Activated naive CD8-positive, alpha-beta T cell treated with anti-CD3 and anti-CD28 coated beads for 36 hours (primary cell): ENCODE results near the gene WASF3. TPM values are rescaled to one million over a fixed set of nuclear protein-coding genes. Genes with fewer than 3 reads are reported as not detected.

Experiments
- DNase-seq: peaks from one replicate; pipeline ENCODE4 v3.0.0; 2021
- H3K27ac Mint-ChIP-seq: one replicate; pipeline ENCODE4 v1.8.0; 2022; ENCODE audit warnings: mild to moderate bottlenecking, moderate library complexity, mixed read lengths
- H3K27me3 Mint-ChIP-seq: one replicate; pipeline ENCODE4 v1.8.0; 2022; ENCODE audit warnings: mild to moderate bottlenecking, mixed read lengths
- H3K36me3 Mint-ChIP-seq: one replicate; pipeline ENCODE4 v1.8.0; 2021; ENCODE audit warnings: mild to moderate bottlenecking, mixed read lengths
- H3K4me1 Mint-ChIP-seq: one replicate; pipeline ENCODE4 v1.8.0; 2021; ENCODE audit warnings: mixed read lengths
- H3K4me3 Mint-ChIP-seq: one replicate; pipeline ENCODE4 v1.8.0; 2022; ENCODE audit warnings: mild to moderate bottlenecking, moderate library complexity, mixed read lengths
- H3K9me3 Mint-ChIP-seq: one replicate; pipeline ENCODE4 v1.8.0; 2022; ENCODE audit warnings: mixed read lengths
- total RNA-seq, 2 experiments: library from RNA; stranded (reverse); gene quantifications; one replicate each; pipeline ENCODE4 v1.2.3, GENCODE V29; 2021

Gene WASF3
- total RNA-seq, 2 experiments from 2014 or later: 0.22 to 0.37 TPM

GRCh38 chr13:26561067-26561466, 3.6 kb downstream of the WASF3 start:
- Mint-ChIP-seq H3K27me3 (peaks cover 35% of the 10 kb centered on the region), H3K27ac (no peak overlapping the region), H3K4me1 (peaks cover 3% of the 10 kb centered on the region), H3K36me3 (no peaks in the 10 kb centered on the region), H3K4me3 (no peak overlapping the region), H3K9me3 (no peaks in the 10 kb centered on the region)
- no peak for DNase-seq

DNA sequence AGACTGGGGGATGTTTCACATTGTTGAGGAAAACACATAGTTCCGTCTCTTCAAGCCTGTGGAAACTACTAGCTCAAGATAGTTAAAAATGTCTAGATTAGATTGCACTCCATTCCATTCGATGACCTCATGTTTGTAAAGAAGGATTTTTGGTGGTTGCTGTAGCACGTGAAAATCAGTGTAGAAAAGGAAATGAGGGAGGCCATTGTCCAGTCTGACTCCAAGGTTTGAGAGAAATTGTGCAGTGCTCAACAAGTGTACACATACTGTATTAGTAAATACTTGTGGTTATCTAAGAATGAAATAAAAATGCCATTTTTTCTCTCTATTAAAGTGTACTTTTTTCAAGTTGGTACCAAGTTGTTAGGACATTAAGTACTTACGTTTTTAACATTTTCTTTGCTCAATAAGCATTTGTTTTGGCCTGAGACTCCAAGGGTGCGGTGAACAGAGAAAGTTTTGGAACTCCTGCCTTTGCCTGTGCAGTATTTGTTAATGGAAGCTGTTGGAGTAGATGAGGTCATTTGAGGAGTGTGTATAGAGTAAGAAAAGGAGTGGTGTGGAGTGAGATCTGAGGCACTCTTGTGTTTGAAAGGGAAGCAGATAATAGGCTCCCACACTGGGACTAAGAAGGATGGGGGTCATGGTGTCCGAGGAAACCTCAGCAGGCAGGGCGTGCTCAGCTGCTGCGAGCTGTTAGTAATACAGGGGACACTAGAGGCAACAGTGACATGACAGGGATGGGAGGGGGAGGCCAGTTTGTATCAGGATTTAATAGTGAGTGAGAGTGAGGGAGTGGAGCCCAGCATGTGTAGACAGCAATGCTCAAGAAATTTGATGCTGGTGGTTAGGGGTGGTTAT, 4.4 kb downstream of the WASF3 start:
- Mint-ChIP-seq H3K9me3 (no peaks in the 10 kb centered on the region), H3K4me3 (no peak overlapping the region), H3K4me1 (peaks cover 3% of the 10 kb centered on the region), H3K36me3 (no peaks in the 10 kb centered on the region), H3K27ac (no peak overlapping the region), H3K27me3 (peaks cover 33% of the 10 kb centered on the region)
- no peak for DNase-seq

- H3K27ac Mint-ChIP-seq: no peak overlapping the region
Measured at GRCh38 chr13:26562512-26562890, 5.0 kb downstream of the WASF3 start.

DNA sequence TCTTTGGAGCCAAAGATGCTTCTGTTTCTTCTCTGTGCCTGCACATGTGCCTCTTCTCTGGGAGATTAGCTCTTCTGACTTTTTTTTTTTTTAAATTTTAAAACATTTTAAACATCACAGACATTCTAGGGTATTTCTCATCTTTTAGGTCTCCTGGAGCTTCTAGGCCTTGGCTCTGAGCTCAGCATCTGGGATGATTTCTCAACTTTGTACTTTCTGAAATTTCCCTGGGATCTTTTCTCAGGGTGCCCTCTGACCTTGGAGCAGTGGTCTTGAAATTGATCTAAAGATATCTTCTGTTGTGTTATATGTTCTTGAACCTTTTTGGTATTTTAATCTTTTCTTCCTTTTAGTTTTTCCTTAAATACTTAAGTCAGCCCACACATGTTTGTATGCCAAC, 6.2 kb downstream of the WASF3 start:
- no peak overlapping the region for H3K27ac Mint-ChIP-seq
- H3K36me3 Mint-ChIP-seq: no peaks in the 10 kb centered on the region
- no peaks in the 10 kb centered on the region for H3K4me1 Mint-ChIP-seq
- peaks cover 32% of the 10 kb centered on the region for H3K27me3 Mint-ChIP-seq
- no peak for DNase-seq
- H3K4me3 Mint-ChIP-seq: no peak overlapping the region
- no peaks in the 10 kb centered on the region for H3K9me3 Mint-ChIP-seq

More at GRCh38 chr13:26562512-26562890, 5.0 kb downstream of the WASF3 start:
- H3K9me3 Mint-ChIP-seq: no peaks in the 10 kb centered on the region
- peaks cover 3% of the 10 kb centered on the region for H3K4me1 Mint-ChIP-seq
- peaks cover 30% of the 10 kb centered on the region for H3K27me3 Mint-ChIP-seq
- H3K4me3 Mint-ChIP-seq: no peak overlapping the region
- DNase-seq: no peak
- H3K36me3 Mint-ChIP-seq: no peaks in the 10 kb centered on the region

DNA sequence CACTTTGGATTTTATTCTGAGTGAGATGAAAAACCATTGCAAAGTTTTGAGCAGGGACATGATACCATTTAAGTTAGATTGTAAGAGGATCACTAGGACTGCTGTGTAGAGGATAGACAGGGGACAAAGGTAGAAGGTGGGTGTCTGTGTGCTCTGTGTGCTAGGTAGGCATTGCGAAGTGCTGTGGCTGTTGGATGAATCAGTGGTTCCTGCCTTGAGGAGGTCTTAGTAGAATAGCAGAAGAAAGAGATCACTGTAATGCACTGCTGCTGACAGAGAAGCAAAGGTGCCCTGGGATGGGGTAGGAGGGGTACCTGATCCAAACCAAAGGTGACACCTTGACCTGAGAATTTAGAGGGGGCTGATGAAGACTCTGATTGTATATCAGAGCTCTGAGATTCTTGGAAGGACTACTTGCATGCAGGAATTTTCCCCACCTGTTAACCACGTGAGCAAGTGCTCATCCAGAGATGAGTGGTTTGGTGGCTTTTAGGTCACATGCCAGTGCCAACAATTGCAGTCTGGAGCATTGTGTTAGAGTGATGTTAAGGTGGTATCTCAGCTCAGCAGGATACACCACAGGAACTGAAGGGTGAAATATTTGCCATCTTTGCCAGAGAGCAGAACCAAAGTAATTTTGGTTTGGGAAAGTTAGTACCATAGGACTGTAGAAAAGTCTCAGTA, 10.8 kb downstream of the WASF3 start:
- H3K36me3 Mint-ChIP-seq: no peaks in the 10 kb centered on the region
- H3K27ac Mint-ChIP-seq: no peak overlapping the region
- no peak overlapping the region for H3K4me3 Mint-ChIP-seq
- H3K4me1 Mint-ChIP-seq: no peaks in the 10 kb centered on the region
- DNase-seq: no peak
- peaks cover 23% of the 10 kb centered on the region for H3K27me3 Mint-ChIP-seq
- no peaks in the 10 kb centered on the region for H3K9me3 Mint-ChIP-seq

GRCh38 chr13:26571518-26571917, 14.0 kb downstream of the WASF3 start:
- Mint-ChIP-seq H3K9me3 (peaks cover 4% of the 10 kb centered on the region), H3K27ac (no peak overlapping the region), H3K36me3 (no peaks in the 10 kb centered on the region), H3K27me3 (peaks cover 15% of the 10 kb centered on the region), H3K4me1 (no peaks in the 10 kb centered on the region), H3K4me3 (no peak overlapping the region)
- DNase-seq: no peak

DNA sequence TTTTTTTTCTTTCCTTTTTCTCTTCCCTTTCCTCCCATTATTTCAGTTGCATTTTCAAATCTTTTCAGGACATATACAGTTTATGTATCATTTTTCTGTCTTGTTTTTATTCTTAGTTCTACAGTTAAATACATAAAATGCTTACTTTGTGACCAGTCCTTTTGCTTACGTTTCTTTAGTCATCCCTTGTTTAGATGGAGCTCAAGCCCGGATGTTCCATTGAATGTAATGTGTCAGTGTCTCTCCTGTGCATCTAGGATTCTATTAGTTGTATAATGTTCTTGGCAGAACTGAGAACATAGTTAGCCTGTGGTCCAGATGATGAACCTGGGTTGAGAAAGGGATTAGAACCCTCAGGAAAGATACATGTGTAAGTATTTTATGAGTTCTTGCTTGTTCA, 17.8 kb downstream of the WASF3 start:
- H3K9me3 Mint-ChIP-seq: peaks cover 10% of the 10 kb centered on the region
- no peaks in the 10 kb centered on the region for H3K4me1 Mint-ChIP-seq
- peaks cover 2% of the 10 kb centered on the region for H3K36me3 Mint-ChIP-seq
- H3K4me3 Mint-ChIP-seq: no peak overlapping the region
- H3K27ac Mint-ChIP-seq: no peak overlapping the region
- no peak for DNase-seq
- peaks cover 16% of the 10 kb centered on the region for H3K27me3 Mint-ChIP-seq

DNA sequence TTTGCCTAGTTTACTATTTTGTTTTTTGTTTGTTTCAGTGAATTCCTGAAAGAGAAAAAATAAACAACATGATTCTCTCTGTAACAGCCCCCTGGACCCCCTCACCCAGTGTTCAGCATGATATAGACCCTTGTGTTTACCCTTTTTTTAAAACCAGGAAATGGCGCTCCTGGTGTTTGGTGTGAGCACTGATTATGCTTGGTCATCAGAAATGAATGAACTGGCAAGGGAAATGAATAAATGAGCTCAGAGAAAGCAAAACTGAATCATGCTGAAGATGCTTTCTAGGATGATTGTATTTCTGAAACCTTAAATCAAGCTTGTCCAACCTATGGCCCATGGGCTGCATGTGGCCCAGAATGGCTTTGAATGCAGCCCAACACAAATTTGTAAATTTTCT, 22.1 kb downstream of the WASF3 start:
- Mint-ChIP-seq H3K4me1 (no peaks in the 10 kb centered on the region), H3K9me3 (peaks cover 10% of the 10 kb centered on the region), H3K27ac (no peak overlapping the region), H3K4me3 (no peak overlapping the region), H3K27me3 (peaks cover 19% of the 10 kb centered on the region), H3K36me3 (peaks cover 2% of the 10 kb centered on the region)
- no peak for DNase-seq

DNA sequence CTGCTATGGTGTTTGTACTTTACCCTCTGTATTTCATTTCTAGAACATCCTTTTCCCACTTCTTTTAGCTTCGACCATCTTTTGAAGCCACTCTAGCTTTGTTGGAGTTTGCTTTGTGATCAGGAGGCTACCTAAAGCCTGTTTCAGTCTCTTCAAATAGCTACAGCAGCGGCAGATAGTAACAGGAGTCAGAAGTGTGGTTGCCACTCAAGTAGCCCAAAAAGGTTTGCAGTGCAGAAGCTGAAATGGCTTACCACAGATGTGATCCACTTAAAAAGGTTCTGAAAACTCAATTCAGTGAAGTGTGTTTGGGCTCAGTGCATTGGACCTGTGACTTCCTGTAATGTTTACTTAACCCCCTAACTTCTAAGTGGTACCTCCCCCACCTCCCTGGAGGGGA, 26.2 kb downstream of the WASF3 start:
- Mint-ChIP-seq H3K4me1 (no peaks in the 10 kb centered on the region), H3K27me3 (peaks cover 15% of the 10 kb centered on the region), H3K4me3 (no peak overlapping the region), H3K36me3 (no peaks in the 10 kb centered on the region), H3K9me3 (peaks cover under 1% of the 10 kb centered on the region), H3K27ac (no peak overlapping the region)
- no peak for DNase-seq

DNA sequence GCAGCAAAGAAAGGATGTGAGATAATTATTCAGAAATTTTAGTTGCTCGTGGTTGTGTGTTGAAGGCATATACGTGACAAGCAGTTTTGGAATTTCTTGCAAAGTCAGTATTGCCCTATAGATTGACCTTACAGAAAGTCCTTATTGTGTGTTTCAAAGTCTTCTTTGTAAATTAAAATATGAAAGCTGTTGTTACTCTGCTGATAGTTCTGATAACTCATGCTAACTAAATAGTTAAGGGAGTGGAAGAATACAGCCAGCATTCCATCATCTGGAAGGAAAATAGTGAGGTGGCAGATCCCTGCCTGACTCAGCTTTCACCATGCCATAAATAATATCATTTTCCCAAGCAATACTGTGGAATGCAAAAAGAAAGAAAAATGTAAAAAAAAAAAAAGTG, 27.2 kb downstream of the WASF3 start:
- no peak for DNase-seq
- Mint-ChIP-seq H3K4me3 (no peak overlapping the region), H3K27me3 (peaks cover 20% of the 10 kb centered on the region), H3K27ac (no peak overlapping the region), H3K4me1 (no peaks in the 10 kb centered on the region), H3K9me3 (no peaks in the 10 kb centered on the region), H3K36me3 (no peaks in the 10 kb centered on the region)

DNA sequence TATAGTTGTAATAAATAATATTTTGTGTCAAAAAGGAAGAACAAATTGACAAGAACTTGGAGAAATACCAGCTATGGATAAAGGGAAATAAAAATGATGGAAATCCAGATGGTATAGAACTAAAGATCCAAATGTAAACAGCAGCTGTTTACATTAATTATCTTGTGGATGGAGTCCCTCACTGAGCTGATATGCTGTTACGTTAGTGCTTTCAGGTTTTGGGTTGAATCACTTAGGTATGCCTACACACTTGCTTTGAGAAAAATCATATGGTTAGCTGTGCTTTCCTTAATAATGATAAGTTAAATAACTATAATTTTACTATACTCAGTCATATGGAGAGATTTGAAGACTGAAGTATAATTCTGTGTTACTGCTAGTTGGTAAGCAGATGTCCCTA, 27.7 kb downstream of the WASF3 start:
- DNase-seq: no peak
- no peak overlapping the region for H3K27ac Mint-ChIP-seq
- H3K4me3 Mint-ChIP-seq: no peak overlapping the region
- no peaks in the 10 kb centered on the region for H3K36me3 Mint-ChIP-seq
- H3K4me1 Mint-ChIP-seq: no peaks in the 10 kb centered on the region
- H3K9me3 Mint-ChIP-seq: no peaks in the 10 kb centered on the region
- peaks cover 20% of the 10 kb centered on the region for H3K27me3 Mint-ChIP-seq

DNA sequence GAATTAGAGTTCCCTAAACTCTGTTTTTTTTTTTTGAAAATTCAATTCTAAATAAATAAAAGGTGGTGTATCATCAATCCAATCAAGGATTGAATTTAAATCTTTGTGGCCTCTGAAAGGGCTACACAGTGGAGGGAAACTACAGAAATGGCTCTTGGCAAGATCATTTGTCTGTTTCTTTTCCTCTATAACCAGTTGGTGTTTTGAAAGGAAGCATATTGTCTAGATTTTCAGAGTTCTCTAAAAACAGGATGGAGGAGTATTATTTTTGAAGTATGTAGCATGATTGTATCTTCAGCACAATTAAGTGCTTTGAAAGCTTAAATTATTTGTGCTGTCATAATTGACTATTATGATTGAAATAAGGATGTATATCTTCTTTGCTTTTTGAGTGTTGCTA, 29.8 kb downstream of the WASF3 start:
- H3K4me3 Mint-ChIP-seq: no peak overlapping the region
- H3K27ac Mint-ChIP-seq: no peak overlapping the region
- H3K36me3 Mint-ChIP-seq: no peaks in the 10 kb centered on the region
- H3K27me3 Mint-ChIP-seq: peaks cover 33% of the 10 kb centered on the region
- H3K4me1 Mint-ChIP-seq: no peaks in the 10 kb centered on the region
- no peaks in the 10 kb centered on the region for H3K9me3 Mint-ChIP-seq
- DNase-seq: no peak

GRCh38 chr13:26589226-26589625, 31.7 kb downstream of the WASF3 start:
- H3K4me1 Mint-ChIP-seq: no peaks in the 10 kb centered on the region
- H3K4me3 Mint-ChIP-seq: no peak overlapping the region
- H3K36me3 Mint-ChIP-seq: no peaks in the 10 kb centered on the region
- DNase-seq: no peak
- no peaks in the 10 kb centered on the region for H3K9me3 Mint-ChIP-seq
- H3K27me3 Mint-ChIP-seq: peaks cover 32% of the 10 kb centered on the region
- no peak overlapping the region for H3K27ac Mint-ChIP-seq

- Mint-ChIP-seq H3K9me3 (no peaks in the 10 kb centered on the region), H3K27ac (no peak overlapping the region), H3K4me3 (no peak overlapping the region), H3K4me1 (no peaks in the 10 kb centered on the region), H3K27me3 (peaks cover 37% of the 10 kb centered on the region), H3K36me3 (no peaks in the 10 kb centered on the region)
- no peak for DNase-seq
Measured at GRCh38 chr13:26589754-26590153, 32.3 kb downstream of the WASF3 start.

- Mint-ChIP-seq H3K27me3 (peaks cover 39% of the 10 kb centered on the region), H3K27ac (no peak overlapping the region), H3K4me1 (no peaks in the 10 kb centered on the region), H3K36me3 (no peaks in the 10 kb centered on the region), H3K4me3 (no peak overlapping the region), H3K9me3 (no peaks in the 10 kb centered on the region)
- DNase-seq: no peak
Measured at GRCh38 chr13:26590379-26590778, 32.9 kb downstream of the WASF3 start.

- peaks cover 39% of the 10 kb centered on the region for H3K27me3 Mint-ChIP-seq
- no peak overlapping the region for H3K4me3 Mint-ChIP-seq
- no peak overlapping the region for H3K27ac Mint-ChIP-seq
- no peak for DNase-seq
- H3K4me1 Mint-ChIP-seq: no peaks in the 10 kb centered on the region
- no peaks in the 10 kb centered on the region for H3K36me3 Mint-ChIP-seq
- no peaks in the 10 kb centered on the region for H3K9me3 Mint-ChIP-seq
Measured at GRCh38 chr13:26590951-26591350, 33.5 kb downstream of the WASF3 start.
